ENCODE measurements around the gene MAP2K7.

The MAP2K7 gene

GRCh38 chr19:7867092-7867844 lies 36.4 kb upstream of the MAP2K7 start:
- no peak for DNase-seq

GRCh38 chr19:7868326-7868670 lies 35.4 kb upstream of the MAP2K7 start:
- no peak for DNase-seq

- DNase-seq, result peak; percentile 73
These were observed 34.8 kb upstream of the MAP2K7 start for GRCh38 chr19:7868671-7869452.

DNA sequence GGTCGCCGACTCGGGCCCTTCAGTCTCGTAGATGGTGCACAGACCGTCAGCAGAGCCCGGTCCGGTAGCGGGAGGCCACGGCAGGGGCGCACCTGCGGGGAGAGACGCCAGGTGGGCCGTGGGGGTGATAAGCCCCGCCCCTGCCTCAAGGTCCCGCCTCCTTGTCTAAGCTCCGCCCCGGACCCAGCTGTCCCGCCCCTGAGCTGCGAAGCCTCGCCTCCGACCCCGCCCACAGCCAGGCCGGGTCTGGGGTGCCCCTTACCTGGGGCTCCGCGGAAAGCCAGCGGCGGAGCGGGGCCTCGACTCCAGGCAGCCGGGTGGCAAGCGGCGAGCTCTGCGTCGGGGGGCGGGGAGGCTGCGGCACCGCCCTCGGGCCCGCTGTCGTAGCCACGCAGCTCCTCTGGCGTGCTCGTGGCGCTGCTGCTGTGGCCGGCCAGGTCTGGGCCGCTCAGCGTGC lies 34.2 kb upstream of the MAP2K7 start:
- DNase-seq, result peak; percentile 78

GRCh38 chr19:7869910-7870511 lies 33.7 kb upstream of the MAP2K7 start:
- peak; percentile 36 for DNase-seq

GRCh38 chr19:7870571-7871436 lies 32.9 kb upstream of the MAP2K7 start:
- no peak for DNase-seq

GRCh38 chr19:7871437-7872305 lies 32.0 kb upstream of the MAP2K7 start:
- peak; percentile 65 for DNase-seq

- DNase-seq, result no peak
These were observed 31.1 kb upstream of the MAP2K7 start for GRCh38 chr19:7872306-7873204.

- no peak for DNase-seq
These were observed 30.2 kb upstream of the MAP2K7 start for GRCh38 chr19:7873304-7874075.

- no peak for DNase-seq
These were observed 29.4 kb upstream of the MAP2K7 start, which contains the start of gene PRR36 for GRCh38 chr19:7874076-7874896. PRR36 (minus strand) TSS chr19:7874390; CDS start chr19:7873689, 701 bp downstream.

GRCh38 chr19:7874897-7875273 lies 28.8 kb upstream of the MAP2K7 start:
- no peak for DNase-seq

DNA sequence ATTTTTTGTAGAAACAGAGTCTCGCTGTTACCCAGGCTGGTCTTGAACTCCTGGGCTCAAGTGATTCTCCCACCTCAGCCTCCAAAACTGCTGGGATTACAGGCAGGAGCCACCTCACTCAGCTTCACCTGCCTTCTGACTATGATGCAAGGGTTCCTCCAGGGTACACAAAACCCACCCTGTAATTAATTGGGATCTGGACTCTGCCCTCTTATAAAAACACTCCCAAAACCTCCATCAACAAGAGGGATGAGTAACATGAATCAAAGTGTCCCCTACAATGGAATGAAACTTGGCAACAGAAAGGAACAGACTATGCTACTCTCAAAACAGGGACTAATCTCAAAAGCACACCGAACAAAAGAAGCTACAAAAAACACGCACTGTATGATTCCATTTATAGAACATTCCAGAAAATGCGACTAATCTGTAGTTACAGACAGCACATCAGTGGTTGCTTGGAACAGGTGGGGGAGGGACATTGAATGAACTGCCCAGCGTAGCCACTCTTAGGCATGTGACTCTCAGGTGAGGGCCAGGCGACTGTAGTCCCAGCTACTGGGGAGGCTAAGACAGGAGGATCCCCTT lies 26.3 kb upstream of the MAP2K7 start:
- DNase-seq, result no peak

- no peak for DNase-seq
These were observed 24.4 kb upstream of the MAP2K7 start for GRCh38 chr19:7879111-7879807.

- no peak for DNase-seq
These were observed 23.8 kb upstream of the MAP2K7 start for GRCh38 chr19:7879836-7880235.

DNA sequence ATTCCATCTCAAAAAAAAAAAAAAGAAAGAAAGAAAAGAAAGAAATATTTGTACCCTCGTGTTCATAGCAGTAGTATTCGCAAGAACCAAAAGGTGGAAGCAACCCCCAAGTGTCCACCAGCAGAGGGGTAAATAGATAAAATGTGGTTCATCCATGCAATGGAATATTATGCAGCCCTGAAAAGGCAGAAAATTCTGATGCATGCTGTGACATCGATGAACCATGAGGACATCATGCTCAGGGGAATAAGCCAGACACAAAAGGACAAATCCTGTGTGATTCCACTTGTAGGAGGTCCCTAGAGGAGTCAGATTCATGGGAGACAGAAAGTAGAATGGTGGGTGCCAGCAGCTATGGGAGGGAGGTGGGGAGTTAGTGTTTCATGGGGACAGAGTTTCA lies 21.8 kb upstream of the MAP2K7 start:
- DNase-seq, result no peak

- DNase-seq, result no peak
These were observed 20.6 kb upstream of the MAP2K7 start for GRCh38 chr19:7883105-7883504.

DNA sequence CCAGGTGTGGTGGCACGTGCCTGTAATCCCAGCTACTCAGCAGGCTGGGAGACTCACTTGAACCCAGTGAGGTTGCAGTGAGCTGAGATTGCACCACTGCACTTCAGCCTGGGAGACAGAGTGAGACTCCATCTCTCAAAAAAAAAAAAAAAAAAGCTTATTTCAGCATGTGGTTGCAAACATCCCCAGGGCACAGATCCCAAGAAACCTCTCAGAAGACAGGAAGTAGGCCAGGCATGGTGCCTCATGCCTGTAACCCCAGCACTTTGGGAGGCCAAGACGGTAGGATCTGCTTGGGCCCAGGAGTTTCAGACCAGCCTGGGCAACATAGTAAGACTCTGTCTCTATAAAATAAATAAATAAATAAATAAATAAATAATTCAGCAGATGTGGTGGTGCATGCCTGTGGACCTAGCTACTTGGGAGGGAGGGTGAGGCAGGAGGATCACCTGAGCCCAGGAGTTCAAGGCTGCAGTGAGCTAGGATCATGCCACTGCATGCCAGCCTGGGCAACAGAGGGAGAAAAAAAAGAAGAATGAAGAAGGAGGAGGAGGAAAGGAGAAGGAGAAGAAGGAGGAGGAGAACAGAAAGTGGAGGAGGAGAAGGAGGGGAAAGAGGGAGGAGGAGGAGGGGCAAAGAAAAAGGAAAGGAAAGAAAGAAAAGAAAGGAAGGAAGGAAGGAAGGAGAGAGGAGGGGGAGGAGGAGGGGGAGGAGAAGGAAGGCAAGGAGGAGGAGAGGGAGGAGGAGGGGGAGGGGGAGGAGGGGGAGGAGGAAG lies 19.7 kb upstream of the MAP2K7 start:
- no peak for DNase-seq
